WI38 (cell line): Measurements from ENCODE around the gene TSR1.

Experiments used
- H3K4me3 ChIP-seq: 2 replicates; pipeline ENCODE4 v1.5.1; 2011; ENCODE audit warnings: low read depth, mild to moderate bottlenecking, control low read depth, low read length
- CTCF ChIP-seq: IDR thresholded peaks from 2 replicates; pipeline ENCODE4 v1.5.1; 2012; ENCODE audit warnings: low read depth, mild to moderate bottlenecking, control low read depth, low read length

TSR1 gene

GRCh38 chr17:2346475-2346874 is 10.2 kb upstream of the TSR1 start:
- no peak for TF ChIP-seq CTCF
- no peak overlapping the region for H3K4me3 ChIP-seq

- no peak for TF ChIP-seq CTCF
- no peak overlapping the region for H3K4me3 ChIP-seq
These were observed 8.3 kb upstream of the TSR1 start for GRCh38 chr17:2344528-2344927.

- H3K4me3 ChIP-seq = no peak overlapping the region
- TF ChIP-seq CTCF = no peak
These were observed 7.2 kb upstream of the TSR1 start for GRCh38 chr17:2343421-2343820.

- H3K4me3 ChIP-seq = peak overlapping the region; percentile 87
- TF ChIP-seq CTCF = no peak
These were observed 2.0 kb upstream of the TSR1 start for GRCh38 chr17:2338315-2338657.

GRCh38 chr17:2337544-2338314 is 1.5 kb upstream of the TSR1 start:
- peak overlapping the region; percentile 87 for H3K4me3 ChIP-seq
- TF ChIP-seq CTCF = no peak

GRCh38 chr17:2336852-2337543 is 741 bp upstream of the TSR1 start, which contains the start of gene SGSM2:
SGSM2 (plus strand) TSS chr17:2337501; CDS start chr17:2337689, 188 bp downstream.
- TF ChIP-seq CTCF = no peak
- peak within 1 kb of the TSS; percentile 87 for H3K4me3 ChIP-seq

- TF ChIP-seq CTCF = no peak
- peak overlapping the region; percentile 87 for H3K4me3 ChIP-seq
These were observed 487 bp downstream of the TSR1 start for GRCh38 chr17:2335726-2336214.
